Tibial artery (tissue), 4 donors: ENCODE measurements around the gene OTOS.

Experiments
- DNase-seq, 2 donors: peaks; one replicate each; pipeline ENCODE4 v3.0.0-alpha.2; 2019
- H3K27ac ChIP-seq, 2 donors: fragments of 200-600 bp; sonication (generic) in 1 of 2; 1 replicate in 1 of 2; 2 replicates in 1 of 2; pipeline ENCODE4 v1.5.1; 2018 to 2019; ENCODE audit warnings: mild to moderate bottlenecking in 1 of 2
- H3K27me3 ChIP-seq, 2 donors: fragments of 200-600 bp; sonication (generic) in 1 of 2; one replicate each; pipeline versions ENCODE4 v1.5.1 to v1.6.0; 2016 to 2019
- H3K36me3 ChIP-seq, 3 donors: fragments of 200-600 bp; sonication (generic) in 2 of 3; one replicate each; pipeline ENCODE4 v1.5.1; 2016 to 2019; ENCODE audit warnings: mild to moderate bottlenecking in 2 of 3
- H3K4me1 ChIP-seq, 4 donors: fragments of 200-600 bp; sonication (generic) in 2 of 4; 1 replicate in 3 of 4; 2 replicates in 1 of 4; pipeline ENCODE4 v1.5.1; 2016 to 2019
- H3K4me3 ChIP-seq, 2 donors: fragments of 200-600 bp; sonication (generic) in 1 of 2; 1 replicate in 1 of 2; 2 replicates in 1 of 2; pipeline ENCODE4 v1.5.1; 2018 to 2019; ENCODE audit warnings: mild to moderate bottlenecking in 2 of 2
- H3K9me3 ChIP-seq, 3 donors: fragments of 200-600 bp; sonication (generic) in 1 of 3; one replicate each; pipeline ENCODE4 v1.5.1; 2016 to 2019
- intact Hi-C: fragments of 100-400 bp; cut with DNase I; formaldehyde crosslinking; loops from one replicate; pipeline ENCODE4 v1.15.0; 2023; ENCODE audit warnings: low total_unique reads
- TF ChIP-seq, protein P1 (sequence below), 2 experiments: fragments of 200-600 bp in 1 of 2; fragments of 450-650 bp in 1 of 2; IDR thresholded peaks; one replicate each; pipeline ENCODE4 v1.5.1; 2017 to 2019; ENCODE audit warnings: antibody characterized with exemption in 2 of 2, mild to moderate bottlenecking in 1 of 2, moderate library complexity in 1 of 2

The OTOS gene

DNA sequence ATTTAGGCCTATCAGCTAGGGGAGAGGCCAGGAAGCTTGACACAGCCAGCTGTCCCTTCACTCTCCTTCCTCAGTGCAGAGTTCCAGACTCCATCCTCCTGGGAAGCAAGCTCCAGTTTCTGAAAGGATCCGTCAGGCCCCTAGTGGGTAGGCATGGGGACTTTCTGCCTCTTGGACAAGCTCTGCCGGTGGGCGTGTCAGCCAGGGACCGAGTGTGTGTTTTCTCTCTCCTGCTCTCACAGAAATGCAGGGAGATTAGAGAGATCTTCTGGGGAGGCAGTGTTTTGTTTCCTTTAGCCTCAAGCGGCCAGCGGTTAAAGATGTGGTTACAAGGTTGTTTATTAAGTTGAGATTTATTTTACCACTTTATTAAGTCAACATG lies 29.9 kb upstream of the OTOS start:
- intact Hi-C loops = no loop called here
- Histone ChIP-seq H3K4me1 (no peaks in the 10 kb centered on the region), H3K4me3 (no peak overlapping the region), H3K27me3 (peaks cover 0 to 52% of the 10 kb centered on the region in 2 donors), H3K27ac (no peak overlapping the region), H3K9me3 (no peaks in the 10 kb centered on the region), H3K36me3 (no peaks in the 10 kb centered on the region)
- DNase-seq = peak in 1 of 2 donors; percentile 11
- TF ChIP-seq, protein P1, sequence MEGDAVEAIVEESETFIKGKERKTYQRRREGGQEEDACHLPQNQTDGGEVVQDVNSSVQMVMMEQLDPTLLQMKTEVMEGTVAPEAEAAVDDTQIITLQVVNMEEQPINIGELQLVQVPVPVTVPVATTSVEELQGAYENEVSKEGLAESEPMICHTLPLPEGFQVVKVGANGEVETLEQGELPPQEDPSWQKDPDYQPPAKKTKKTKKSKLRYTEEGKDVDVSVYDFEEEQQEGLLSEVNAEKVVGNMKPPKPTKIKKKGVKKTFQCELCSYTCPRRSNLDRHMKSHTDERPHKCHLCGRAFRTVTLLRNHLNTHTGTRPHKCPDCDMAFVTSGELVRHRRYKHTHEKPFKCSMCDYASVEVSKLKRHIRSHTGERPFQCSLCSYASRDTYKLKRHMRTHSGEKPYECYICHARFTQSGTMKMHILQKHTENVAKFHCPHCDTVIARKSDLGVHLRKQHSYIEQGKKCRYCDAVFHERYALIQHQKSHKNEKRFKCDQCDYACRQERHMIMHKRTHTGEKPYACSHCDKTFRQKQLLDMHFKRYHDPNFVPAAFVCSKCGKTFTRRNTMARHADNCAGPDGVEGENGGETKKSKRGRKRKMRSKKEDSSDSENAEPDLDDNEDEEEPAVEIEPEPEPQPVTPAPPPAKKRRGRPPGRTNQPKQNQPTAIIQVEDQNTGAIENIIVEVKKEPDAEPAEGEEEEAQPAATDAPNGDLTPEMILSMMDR (IDR thresholded peaks at IDR 0.05) = no peak

GRCh38 chr2:240169486-240170353 lies 29.3 kb upstream of the OTOS start:
- peak in 1 of 2 donors; percentile 47 for DNase-seq
- Histone ChIP-seq H3K27ac (no peak overlapping the region), H3K4me1 (no peaks in the 10 kb centered on the region), H3K4me3 (no peak overlapping the region), H3K9me3 (no peaks in the 10 kb centered on the region), H3K36me3 (no peaks in the 10 kb centered on the region), H3K27me3 (peaks cover 0 to 58% of the 10 kb centered on the region in 2 donors)
- TF ChIP-seq, protein P1 (IDR thresholded peaks at IDR 0.05) = no peak
- intact Hi-C loops = no loop called here

DNA sequence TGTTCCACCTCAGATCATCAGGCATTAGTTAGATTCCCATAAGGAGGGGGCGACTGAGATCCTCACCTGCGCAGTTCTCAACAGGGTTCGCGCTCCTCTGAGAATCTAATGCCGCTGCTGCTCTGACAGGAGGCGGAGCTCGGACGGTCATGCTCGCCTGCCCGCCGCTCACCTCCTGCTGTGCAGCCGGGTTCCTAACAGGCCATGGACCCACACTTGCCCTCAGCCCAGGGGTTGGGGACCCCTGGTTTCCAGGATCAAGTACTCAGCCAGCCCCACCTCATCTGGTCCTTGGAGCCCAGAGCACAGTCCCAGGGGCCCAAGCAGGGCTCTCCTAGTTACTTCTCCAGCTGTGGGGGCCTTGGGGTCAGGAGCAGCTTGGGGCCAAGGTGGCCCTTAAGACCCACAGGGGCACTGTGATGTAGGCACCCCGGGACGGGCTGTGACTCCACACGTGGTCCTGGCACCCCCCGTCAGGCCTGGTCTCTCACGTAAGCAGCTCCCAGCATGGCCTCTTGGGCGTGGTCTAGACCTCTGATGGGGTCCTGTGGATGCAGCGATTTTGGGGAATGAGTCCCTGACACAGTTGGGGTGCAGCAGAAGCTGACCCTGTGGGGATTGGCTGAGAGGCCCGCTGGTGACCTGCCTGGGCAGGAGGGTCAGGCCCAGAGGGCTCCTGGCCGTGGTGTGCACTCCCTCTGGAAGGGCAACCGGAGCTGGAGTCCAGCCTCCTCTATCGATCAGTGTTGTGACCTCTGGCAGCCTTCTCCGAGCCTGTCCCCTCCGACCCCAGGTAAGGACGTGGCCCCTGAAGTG lies 28.3 kb upstream of the OTOS start:
- Histone ChIP-seq H3K27ac (no peak overlapping the region), H3K36me3 (no peaks in the 10 kb centered on the region), H3K27me3 (peaks cover 0 to 56% of the 10 kb centered on the region in 2 donors), H3K4me3 (no peak overlapping the region), H3K4me1 (no peaks in the 10 kb centered on the region), H3K9me3 (no peaks in the 10 kb centered on the region)
- TF ChIP-seq, protein P1 (IDR thresholded peaks at IDR 0.05) = no peak
- intact Hi-C loops = no loop called here
- DNase-seq = peak in 1 of 2 donors; percentile 38

DNA sequence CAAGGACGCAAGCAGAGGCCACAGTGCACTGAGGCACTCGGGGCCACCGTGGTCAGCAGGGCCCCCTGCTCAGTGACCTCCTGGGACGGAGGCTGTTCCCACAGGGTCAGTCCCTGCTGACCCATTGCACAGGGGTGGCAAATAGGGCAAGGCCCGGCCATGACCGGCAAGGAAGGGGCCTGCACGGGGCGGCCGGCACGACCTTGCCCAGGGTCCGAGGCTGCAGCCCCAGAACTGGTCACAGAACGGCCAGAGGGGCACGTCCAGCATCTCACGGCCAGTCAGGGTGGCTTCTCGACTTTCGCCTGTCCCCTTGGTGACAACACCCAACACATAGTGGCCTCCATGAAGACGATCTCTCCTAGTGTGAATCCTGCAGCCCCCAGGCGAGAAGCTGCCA lies 27.6 kb upstream of the OTOS start:
- Histone ChIP-seq H3K4me3 (no peak overlapping the region), H3K9me3 (no peaks in the 10 kb centered on the region), H3K4me1 (no peaks in the 10 kb centered on the region), H3K27me3 (peaks cover 0 to 56% of the 10 kb centered on the region in 2 donors), H3K27ac (no peak overlapping the region), H3K36me3 (no peaks in the 10 kb centered on the region)
- DNase-seq = peak in 1 of 2 donors; percentile 39
- intact Hi-C loops = no loop called here
- TF ChIP-seq, protein P1 (IDR thresholded peaks at IDR 0.05) = no peak

- Histone ChIP-seq H3K9me3 (no peaks in the 10 kb centered on the region), H3K36me3 (no peaks in the 10 kb centered on the region), H3K27ac (no peak overlapping the region), H3K27me3 (peaks cover 0 to 56% of the 10 kb centered on the region in 2 donors), H3K4me3 (no peak overlapping the region), H3K4me1 (no peaks in the 10 kb centered on the region)
- TF ChIP-seq, protein P1 (IDR thresholded peaks at IDR 0.05) = no peak
- intact Hi-C loops = no loop called here
- DNase-seq = peak in 1 of 2 donors; percentile 37
Measured at GRCh38 chr2:240167588-240167880, 27.1 kb upstream of the OTOS start.
